Measurements from ENCODE around the gene KPNA6. TPM values are rescaled to one million over a fixed set of nuclear protein-coding genes. Genes with fewer than 3 reads are reported as not detected.

The KPNA6 gene
- total RNA-seq, 6 experiments from 2014 or later = 23.4 to 44.6 (median 34.0) TPM

DNA sequence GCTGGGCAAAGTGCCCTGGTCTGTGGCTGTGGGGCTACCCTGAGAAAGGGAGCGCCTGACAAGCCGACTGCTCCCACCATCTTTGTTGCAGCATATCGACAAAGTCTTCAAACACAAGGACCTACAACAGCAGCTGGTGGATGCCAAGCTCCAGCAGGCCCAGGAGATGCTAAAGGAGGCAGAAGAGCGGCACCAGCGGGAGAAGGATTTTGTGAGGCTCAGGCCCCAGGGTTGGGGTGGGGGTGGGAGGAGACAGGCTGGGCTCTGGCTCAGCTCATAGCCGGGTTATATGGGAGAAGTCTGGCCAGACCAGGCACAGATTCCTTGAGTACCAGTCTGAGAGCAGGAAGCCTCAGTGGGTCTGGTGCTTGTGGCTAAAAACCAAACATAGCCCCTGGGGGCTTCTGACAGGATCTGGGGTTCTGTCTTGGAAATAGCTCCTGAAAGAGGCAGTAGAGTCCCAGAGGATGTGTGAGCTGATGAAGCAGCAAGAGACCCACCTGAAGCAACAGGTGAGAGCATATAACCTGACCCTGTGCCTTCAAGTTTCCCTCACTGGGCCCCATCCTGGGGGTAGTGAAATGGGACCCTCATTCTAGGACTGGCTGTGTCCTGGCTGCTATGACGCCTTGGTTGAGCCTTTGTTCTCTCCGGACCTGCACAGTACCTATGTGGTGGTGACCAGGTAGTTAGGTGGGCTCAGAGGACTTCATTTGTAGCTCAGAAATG, 84.5 kb downstream of the KPNA6 start:
- TF ChIP-seq POLR2A (IDR thresholded peaks at IDR 0.05) = no peak
- TF ChIP-seq, protein P1, sequence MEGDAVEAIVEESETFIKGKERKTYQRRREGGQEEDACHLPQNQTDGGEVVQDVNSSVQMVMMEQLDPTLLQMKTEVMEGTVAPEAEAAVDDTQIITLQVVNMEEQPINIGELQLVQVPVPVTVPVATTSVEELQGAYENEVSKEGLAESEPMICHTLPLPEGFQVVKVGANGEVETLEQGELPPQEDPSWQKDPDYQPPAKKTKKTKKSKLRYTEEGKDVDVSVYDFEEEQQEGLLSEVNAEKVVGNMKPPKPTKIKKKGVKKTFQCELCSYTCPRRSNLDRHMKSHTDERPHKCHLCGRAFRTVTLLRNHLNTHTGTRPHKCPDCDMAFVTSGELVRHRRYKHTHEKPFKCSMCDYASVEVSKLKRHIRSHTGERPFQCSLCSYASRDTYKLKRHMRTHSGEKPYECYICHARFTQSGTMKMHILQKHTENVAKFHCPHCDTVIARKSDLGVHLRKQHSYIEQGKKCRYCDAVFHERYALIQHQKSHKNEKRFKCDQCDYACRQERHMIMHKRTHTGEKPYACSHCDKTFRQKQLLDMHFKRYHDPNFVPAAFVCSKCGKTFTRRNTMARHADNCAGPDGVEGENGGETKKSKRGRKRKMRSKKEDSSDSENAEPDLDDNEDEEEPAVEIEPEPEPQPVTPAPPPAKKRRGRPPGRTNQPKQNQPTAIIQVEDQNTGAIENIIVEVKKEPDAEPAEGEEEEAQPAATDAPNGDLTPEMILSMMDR (IDR thresholded peaks at IDR 0.05) = no peak
- no peak for DNase-seq
- Histone ChIP-seq H3K9me3 (no peaks in the 10 kb centered on the region), H3K36me3 (peaks cover 38 to 96% (median 68%) of the 10 kb centered on the region in 4 donors), H3K4me1 (no peaks in the 10 kb centered on the region), H3K27ac (no peak overlapping the region), H3K4me3 (no peak overlapping the region), H3K27me3 (no peaks in the 10 kb centered on the region)
- 71% methylated on average over 4 of the region's 8 CpGs for WGBS (ENCODE audit: insufficient coverage, low coverage, low lambda C conversion rate, missing lambda C conversion rate)
- ATAC-seq = no peak
- intact Hi-C loops (cut with DNase I) = no loop called here

DNA sequence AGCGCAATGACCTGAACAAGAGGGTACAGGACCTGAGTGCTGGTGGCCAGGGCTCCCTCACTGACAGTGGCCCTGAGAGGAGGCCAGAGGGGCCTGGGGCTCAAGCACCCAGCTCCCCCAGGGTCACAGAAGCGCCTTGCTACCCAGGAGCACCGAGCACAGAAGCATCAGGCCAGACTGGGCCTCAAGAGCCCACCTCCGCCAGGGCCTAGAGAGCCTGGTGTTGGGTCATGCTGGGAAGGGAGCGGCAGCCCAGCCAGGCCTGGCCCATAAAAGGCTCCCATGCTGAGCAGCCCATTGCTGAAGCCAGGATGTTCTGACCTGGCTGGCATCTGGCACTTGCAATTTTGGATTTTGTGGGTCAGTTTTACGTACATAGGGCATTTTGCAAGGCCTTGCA, 87.1 kb downstream of the KPNA6 start:
- no peak for DNase-seq
- intact Hi-C loops (cut with DNase I) = no loop called here

DNA sequence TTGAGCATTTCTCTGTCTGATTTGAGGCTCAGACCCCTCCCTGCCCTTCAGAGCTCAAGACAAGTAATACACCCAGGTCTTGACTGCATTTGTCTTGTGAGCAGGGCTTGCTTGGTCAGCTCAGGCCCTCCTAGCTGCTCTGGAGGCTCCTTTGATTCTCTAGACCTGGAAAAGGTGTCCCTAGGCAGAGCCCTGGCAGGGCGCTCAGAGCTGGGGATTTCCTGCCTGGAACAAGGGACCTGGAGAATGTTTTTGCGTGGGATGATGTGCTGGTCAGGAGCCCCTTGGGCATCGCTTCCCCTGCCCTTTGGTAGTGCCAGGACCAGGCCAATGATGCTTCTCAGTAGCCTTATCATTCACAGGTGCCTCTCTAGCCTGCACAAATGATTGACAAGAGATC, 87.7 kb downstream of the KPNA6 start:
- ATAC-seq (no peak), DNase-seq (no peak)
- peaks cover 0 to 12% (median 6%) of the 10 kb centered on the region in 4 donors for H3K4me1 ChIP-seq
- peaks cover 24 to 65% (median 45%) of the 10 kb centered on the region in 4 donors for H3K36me3 ChIP-seq
- no CpG with 5 or more reads among the region's 3 CpGs for WGBS (ENCODE audit: insufficient coverage, low coverage, low lambda C conversion rate, missing lambda C conversion rate)
- no peaks in the 10 kb centered on the region for H3K9me3 ChIP-seq
- H3K27me3 ChIP-seq = no peaks in the 10 kb centered on the region
- no peak overlapping the region for H3K4me3 ChIP-seq
- no peak overlapping the region for H3K27ac ChIP-seq
- intact Hi-C loops (cut with DNase I) = no loop called here
- TF ChIP-seq, protein P1 (IDR thresholded peaks at IDR 0.05) = no peak
- no peak for TF ChIP-seq POLR2A (IDR thresholded peaks at IDR 0.05)

More for the DNA sequence above, 87.1 kb downstream of the KPNA6 start:
- WGBS (ENCODE audit: insufficient coverage, low coverage, low lambda C conversion rate, missing lambda C conversion rate) = 100% methylated on average over 1 of the region's 6 CpGs
- peaks cover 30 to 70% (median 49%) of the 10 kb centered on the region in 4 donors for H3K36me3 ChIP-seq
- ATAC-seq = no peak
- no peak overlapping the region for H3K27ac ChIP-seq
- H3K4me3 ChIP-seq = no peak overlapping the region
- H3K27me3 ChIP-seq = no peaks in the 10 kb centered on the region
- no peak for TF ChIP-seq POLR2A (IDR thresholded peaks at IDR 0.05)
- TF ChIP-seq, protein P1 (IDR thresholded peaks at IDR 0.05) = no peak
- peaks cover 0 to 6% (median 3%) of the 10 kb centered on the region in 4 donors for H3K4me1 ChIP-seq
- no peaks in the 10 kb centered on the region for H3K9me3 ChIP-seq

DNA sequence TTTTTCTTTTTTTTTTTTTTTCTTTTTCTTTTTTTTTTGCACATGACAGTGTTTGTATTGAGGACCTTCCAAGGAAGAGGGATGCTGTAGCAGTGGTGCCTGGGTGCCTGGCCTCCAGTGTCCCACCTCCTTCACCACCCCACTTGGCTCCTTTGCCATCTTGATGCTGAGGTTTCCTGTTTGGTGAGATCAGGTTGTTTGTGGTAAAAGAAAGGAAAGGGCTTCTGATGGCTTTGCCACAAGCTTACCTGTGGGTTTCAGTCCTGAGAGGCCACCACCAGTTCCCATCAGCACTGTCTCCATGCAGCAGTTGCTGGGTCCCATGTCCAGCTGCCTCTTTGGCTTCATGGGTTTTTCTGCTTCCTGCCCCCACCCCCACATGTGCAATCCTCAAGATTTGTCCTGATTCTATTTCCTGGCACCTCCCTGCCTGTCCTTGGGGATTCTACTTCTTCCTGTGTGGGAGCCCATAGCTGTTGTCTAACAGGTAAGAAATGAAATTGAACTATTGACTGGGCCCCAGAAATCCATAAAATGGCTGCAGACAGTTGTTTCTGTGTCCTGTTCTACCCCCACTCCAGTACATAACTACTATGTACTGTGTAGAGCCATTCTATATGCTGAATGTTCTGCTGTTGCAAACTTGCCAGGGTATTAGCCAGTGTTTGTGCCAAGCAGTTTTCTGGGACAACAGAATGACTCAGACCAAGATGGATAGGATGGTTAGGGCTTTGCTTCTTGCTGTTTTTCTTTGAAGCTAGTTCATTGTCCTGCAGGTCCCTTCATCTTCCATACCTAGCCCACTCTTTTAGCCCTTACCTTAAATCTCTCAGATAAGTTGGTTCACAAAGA, 88.3 kb downstream of the KPNA6 start:
- ATAC-seq = no peak
- no peak for TF ChIP-seq POLR2A (IDR thresholded peaks at IDR 0.05)
- TF ChIP-seq, protein P1 (IDR thresholded peaks at IDR 0.05) = no peak
- Histone ChIP-seq H3K27me3 (no peaks in the 10 kb centered on the region), H3K36me3 (peaks cover 23 to 58% (median 38%) of the 10 kb centered on the region in 4 donors), H3K27ac (no peak overlapping the region), H3K9me3 (no peaks in the 10 kb centered on the region), H3K4me1 (peaks cover 0 to 17% (median 7%) of the 10 kb centered on the region in 4 donors), H3K4me3 (no peak overlapping the region)
- DNase-seq = no peak
- intact Hi-C loops (cut with DNase I) = no loop called here
